Left ventricle myocardium inferior (tissue), 1 donor: Measurements from ENCODE around the gene OR10A5. TPM values are rescaled to one million over a fixed set of nuclear protein-coding genes. Genes with fewer than 3 reads are reported as not detected.

ENCODE experiments used
- DNase-seq: peaks from one replicate; pipeline ENCODE4 v3.0.0-alpha.2; 2020
- H3K27ac ChIP-seq: fragments of 200-600 bp; replicated peaks from 2 replicates; pipeline ENCODE4 v1.8.0; 2021
- H3K27me3 ChIP-seq: fragments of 200-600 bp; 2 replicates; pipeline ENCODE4 v1.8.0; 2021; ENCODE audit warnings: low read depth
- H3K36me3 ChIP-seq: fragments of 200-600 bp; 2 replicates; pipeline ENCODE4 v1.8.0; 2021
- H3K4me1 ChIP-seq: fragments of 200-600 bp; 2 replicates; pipeline ENCODE4 v1.8.0; 2021
- H3K4me3 ChIP-seq: fragments of 200-600 bp; 2 replicates; pipeline ENCODE4 v1.8.0; 2021; ENCODE audit warnings: mild to moderate bottlenecking, moderate library complexity
- H3K9me3 ChIP-seq: fragments of 200-600 bp; replicated peaks from 2 replicates; pipeline ENCODE4 v1.8.0; 2021
- CTCF ChIP-seq: fragments of 200-600 bp; IDR thresholded peaks from 2 replicates; pipeline ENCODE4 v1.8.0; 2021; ENCODE audit warnings: antibody characterized with exemption, mild to moderate bottlenecking, borderline replicate concordance
- intact Hi-C: fragments of 100-400 bp; cut with micrococcal nuclease; formaldehyde crosslinking; loops from one replicate; pipeline ENCODE4 v1.11.0; 2022
- total RNA-seq: library from RNA; stranded (reverse); fragmentation: NEBNext Ultra II Directional; extraction: Animal tissue kit (Norgen Biotek cat#: 25700); gene quantifications from one replicate; pipeline ENCODE4 v1.2.1, GENCODE V29; 2021
- donor health status: DM: no; HTN: yes; CAD: no; lungs with severe emphysema.

The OR10A5 gene
- total RNA-seq, 1 donor from 2014 or later, result not detected

- intact Hi-C loops, result no loop called here
- Histone ChIP-seq H3K4me1 (no peaks in the 10 kb centered on the region), H3K27me3 (no peaks in the 10 kb centered on the region), H3K36me3 (no peaks in the 10 kb centered on the region), H3K4me3 (no peak overlapping the region), H3K27ac (no peak overlapping the region), H3K9me3 (peaks cover 18% of the 10 kb centered on the region)
- DNase-seq, result no peak
- no peak for TF ChIP-seq CTCF
Measured at GRCh38 chr11:6855971-6856541, 10.6 kb downstream of the OR10A5 start.

- H3K4me3 ChIP-seq, result no peak overlapping the region
- intact Hi-C loops, result no loop called here
- H3K36me3 ChIP-seq, result no peaks in the 10 kb centered on the region
- no peak for DNase-seq
- H3K27me3 ChIP-seq, result no peaks in the 10 kb centered on the region
- no peaks in the 10 kb centered on the region for H3K4me1 ChIP-seq
- H3K27ac ChIP-seq, result no peak overlapping the region
- peaks cover 18% of the 10 kb centered on the region for H3K9me3 ChIP-seq
- no peak for TF ChIP-seq CTCF
Measured at GRCh38 chr11:6856871-6857270, 11.4 kb downstream of the OR10A5 start.

GRCh38 chr11:6862961-6863360 lies 17.5 kb downstream of the OR10A5 start, which contains the start of gene OR10A2:
OR10A2 (plus strand) TSS chr11:6863057; CDS start chr11:6869755, 6,698 bp downstream.
- peaks cover 2% of the 10 kb centered on the region for H3K9me3 ChIP-seq
- no peak for DNase-seq
- intact Hi-C loops, result no loop called here

GRCh38 chr11:6864438-6864837 lies 19.0 kb downstream of the OR10A5 start:
- Histone ChIP-seq H3K27ac (no peak overlapping the region), H3K9me3 (no peaks in the 10 kb centered on the region), H3K4me3 (no peak overlapping the region), H3K4me1 (no peaks in the 10 kb centered on the region), H3K36me3 (no peaks in the 10 kb centered on the region), H3K27me3 (no peaks in the 10 kb centered on the region)
- no peak for DNase-seq
- no peak for TF ChIP-seq CTCF
- intact Hi-C loops, result no loop called here

More at GRCh38 chr11:6862961-6863360, 17.5 kb downstream of the OR10A5 start, which contains the start of gene OR10A2:
- no peak within 1 kb of the TSS for H3K4me3 ChIP-seq
- H3K27me3 ChIP-seq, result no peaks in the 10 kb centered on the region
- no peak within 1 kb of the TSS for H3K27ac ChIP-seq
- no peak for TF ChIP-seq CTCF
- no peaks in the 10 kb centered on the region for H3K4me1 ChIP-seq
- no peaks in the 10 kb centered on the region for H3K36me3 ChIP-seq

GRCh38 chr11:6871278-6871677 lies 25.8 kb downstream of the OR10A5 start:
- DNase-seq, result no peak

More at GRCh38 chr11:6871278-6871677, 25.8 kb downstream of the OR10A5 start:
- Histone ChIP-seq H3K9me3 (no peaks in the 10 kb centered on the region), H3K4me3 (no peak overlapping the region), H3K27ac (no peak overlapping the region), H3K4me1 (no peaks in the 10 kb centered on the region), H3K36me3 (no peaks in the 10 kb centered on the region), H3K27me3 (no peaks in the 10 kb centered on the region)
- TF ChIP-seq CTCF, result no peak
- intact Hi-C loops, result no loop called here
